ENCODE results near the gene TSPAN4. TPM values are rescaled to one million over a fixed set of nuclear protein-coding genes. Genes with fewer than 3 reads are reported as not detected.

TSPAN4 gene
- total and polyA plus RNA-seq, 2 of the 13 experiments (the other 11 are each of a cell fraction or from before 2014, with no cell fraction given) = 31.7 to 68.3 TPM

DNA sequence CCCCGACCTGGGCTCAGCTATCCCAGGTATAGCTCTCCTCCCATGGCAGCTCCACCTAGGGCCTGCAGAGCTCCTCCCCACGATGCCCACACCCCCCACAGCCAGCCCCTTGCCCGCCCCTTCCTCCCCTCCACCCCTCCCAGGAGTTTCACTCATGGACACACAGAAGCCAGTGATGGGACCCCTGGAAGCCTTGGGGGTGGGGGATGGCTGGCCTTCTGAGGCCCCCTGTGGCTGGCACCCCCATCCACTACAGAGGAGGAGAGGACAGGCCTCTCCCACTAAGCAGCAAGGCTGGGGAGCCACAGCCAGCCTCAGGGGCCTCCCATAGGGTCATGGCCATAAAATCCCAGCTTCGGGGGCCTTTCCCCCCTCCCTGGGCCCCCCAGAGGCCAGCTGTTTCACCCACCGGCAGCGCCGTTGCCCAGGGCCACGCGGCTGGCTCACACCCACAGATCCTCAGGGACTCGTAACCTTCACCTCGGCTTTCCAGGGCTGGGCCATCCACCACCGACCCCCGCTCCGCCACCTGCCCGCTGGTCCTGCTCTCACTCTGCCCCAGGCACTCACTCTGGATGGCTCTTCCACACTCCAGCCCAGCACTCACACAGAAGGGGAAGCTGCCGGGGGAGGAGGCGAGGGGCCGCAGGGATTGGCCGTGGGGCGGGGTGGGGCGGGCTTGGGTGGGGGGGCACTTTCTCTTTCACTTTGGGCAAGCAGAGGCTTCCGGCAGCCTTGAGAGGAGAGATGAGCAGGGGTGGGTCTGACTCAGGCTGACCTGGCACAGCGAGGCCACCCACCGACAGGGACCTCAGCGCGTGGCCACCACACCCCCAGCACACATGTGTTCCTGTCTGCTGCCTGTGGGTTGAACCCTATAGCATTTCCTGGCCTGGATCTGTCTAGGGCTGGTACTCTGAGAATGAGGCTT, 46.8 kb upstream of the TSPAN4 start (continued):
- TF ChIP-seq, protein P1, sequence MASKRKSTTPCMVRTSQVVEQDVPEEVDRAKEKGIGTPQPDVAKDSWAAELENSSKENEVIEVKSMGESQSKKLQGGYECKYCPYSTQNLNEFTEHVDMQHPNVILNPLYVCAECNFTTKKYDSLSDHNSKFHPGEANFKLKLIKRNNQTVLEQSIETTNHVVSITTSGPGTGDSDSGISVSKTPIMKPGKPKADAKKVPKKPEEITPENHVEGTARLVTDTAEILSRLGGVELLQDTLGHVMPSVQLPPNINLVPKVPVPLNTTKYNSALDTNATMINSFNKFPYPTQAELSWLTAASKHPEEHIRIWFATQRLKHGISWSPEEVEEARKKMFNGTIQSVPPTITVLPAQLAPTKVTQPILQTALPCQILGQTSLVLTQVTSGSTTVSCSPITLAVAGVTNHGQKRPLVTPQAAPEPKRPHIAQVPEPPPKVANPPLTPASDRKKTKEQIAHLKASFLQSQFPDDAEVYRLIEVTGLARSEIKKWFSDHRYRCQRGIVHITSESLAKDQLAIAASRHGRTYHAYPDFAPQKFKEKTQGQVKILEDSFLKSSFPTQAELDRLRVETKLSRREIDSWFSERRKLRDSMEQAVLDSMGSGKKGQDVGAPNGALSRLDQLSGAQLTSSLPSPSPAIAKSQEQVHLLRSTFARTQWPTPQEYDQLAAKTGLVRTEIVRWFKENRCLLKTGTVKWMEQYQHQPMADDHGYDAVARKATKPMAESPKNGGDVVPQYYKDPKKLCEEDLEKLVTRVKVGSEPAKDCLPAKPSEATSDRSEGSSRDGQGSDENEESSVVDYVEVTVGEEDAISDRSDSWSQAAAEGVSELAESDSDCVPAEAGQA (IDR thresholded peaks at IDR 0.05; ENCODE audit: low read depth) = no peak
- TF ChIP-seq, protein P1 (CRISPR knock-in tag; IDR thresholded peaks at IDR 0.05; ENCODE audit: borderline replicate concordance) = no peak
- no peak for TF ChIP-seq ZNF484 (CRISPR knock-in tag; IDR thresholded peaks at IDR 0.05; ENCODE audit: borderline replicate concordance, low read depth)
- no peak for TF ChIP-seq ZBED4 (CRISPR knock-in tag; IDR thresholded peaks at IDR 0.05; ENCODE audit: borderline replicate concordance)
- TF ChIP-seq ZFP36L2 (CRISPR knock-in tag; IDR thresholded peaks at IDR 0.05) = no peak
- TF ChIP-seq BATF2 (CRISPR knock-in tag; IDR thresholded peaks at IDR 0.05) = no peak
- no peak for TF ChIP-seq CCAR2 (optimal IDR thresholded peaks at IDR 0.05; ENCODE audit: low read depth, low read length)
- TF ChIP-seq TGIF2 (CRISPR knock-in tag; IDR thresholded peaks at IDR 0.05) = peak; percentile 66; the same call in 1 of the 2 replicates
- TF ChIP-seq, protein P2, sequence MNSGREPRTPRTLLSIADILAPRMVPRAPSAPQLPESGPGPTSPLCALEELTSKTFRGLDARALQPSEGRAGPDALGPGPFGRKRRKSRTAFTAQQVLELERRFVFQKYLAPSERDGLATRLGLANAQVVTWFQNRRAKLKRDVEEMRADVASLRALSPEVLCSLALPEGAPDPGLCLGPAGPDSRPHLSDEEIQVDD (CRISPR knock-in tag; IDR thresholded peaks at IDR 0.05; ENCODE audit: borderline replicate concordance) = no peak
- TF ChIP-seq RFXANK (CRISPR knock-in tag; IDR thresholded peaks at IDR 0.05) = no peak
- TF ChIP-seq ZNF616 (CRISPR knock-in tag; IDR thresholded peaks at IDR 0.05; ENCODE audit: low read depth) = no peak
- no peak for TF ChIP-seq ZNF460 (CRISPR knock-in tag; IDR thresholded peaks at IDR 0.05; ENCODE audit: borderline replicate concordance)
- TF ChIP-seq CBX2 (IDR thresholded peaks at IDR 0.05; ENCODE audit: low read depth, low read length) = no peak
- TF ChIP-seq CBX2 (CRISPR knock-in tag; IDR thresholded peaks at IDR 0.05; ENCODE audit: low read depth) = no peak
- TF ChIP-seq SIX4 (CRISPR knock-in tag; IDR thresholded peaks at IDR 0.05) = no peak
- peak; percentile 40; the same call in 1 of the 2 replicates for TF ChIP-seq RBFOX2 (IDR thresholded peaks at IDR 0.05; ENCODE audit: low read depth, low read length)
- no peak for TF ChIP-seq RNF2 (conservative IDR thresholded peaks at IDR 0.05; ENCODE audit: low read depth)
- TF ChIP-seq ETV5 (CRISPR knock-in tag; IDR thresholded peaks at IDR 0.05; ENCODE audit: borderline replicate concordance) = no peak
- TF ChIP-seq HMGA1 (CRISPR knock-in tag; conservative IDR thresholded peaks at IDR 0.05) = no peak
- TF ChIP-seq IKZF1 (IDR thresholded peaks at IDR 0.05) = no peak
